RPMI8226 (cell line): Measurements from ENCODE around the gene COL13A1.
A peak's percentile ranks its signal among the peaks of the same experiment; 100 is the strongest.

ENCODE experiments used
- DNase-seq: peaks from one replicate; pipeline ENCODE4 v3.0.0-alpha.2; 2015

Gene COL13A1

DNA sequence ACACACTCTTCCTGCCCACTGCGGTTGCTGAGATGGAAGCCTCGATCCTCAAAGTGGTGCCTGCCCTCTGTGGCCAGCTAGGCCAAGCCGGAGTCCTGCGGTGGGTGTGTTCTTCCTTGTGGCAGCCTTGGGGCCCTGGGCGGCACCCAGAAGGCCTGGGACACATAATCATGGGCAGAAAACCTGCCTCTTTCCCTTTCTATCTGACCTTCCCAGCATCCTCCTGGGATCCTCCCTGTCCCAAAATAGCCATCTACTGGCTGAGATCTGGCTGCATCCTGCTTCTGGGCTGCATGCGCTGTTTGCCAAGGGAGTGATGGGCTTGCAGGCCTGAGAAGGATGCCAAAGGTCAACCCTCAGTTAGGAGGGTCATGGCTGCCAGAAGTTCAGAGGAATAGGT, 23.9 kb downstream of the COL13A1 start:
- no peak for DNase-seq

GRCh38 chr10:69826094-69826493, 24.4 kb downstream of the COL13A1 start:
- no peak for DNase-seq

GRCh38 chr10:69826789-69827554, 25.3 kb downstream of the COL13A1 start:
- DNase-seq, result no peak

GRCh38 chr10:69828144-69828870, 26.6 kb downstream of the COL13A1 start:
- peak; percentile 65 for DNase-seq

- DNase-seq, result no peak
Observed at GRCh38 chr10:69829775-69830174, 28.1 kb downstream of the COL13A1 start.

DNA sequence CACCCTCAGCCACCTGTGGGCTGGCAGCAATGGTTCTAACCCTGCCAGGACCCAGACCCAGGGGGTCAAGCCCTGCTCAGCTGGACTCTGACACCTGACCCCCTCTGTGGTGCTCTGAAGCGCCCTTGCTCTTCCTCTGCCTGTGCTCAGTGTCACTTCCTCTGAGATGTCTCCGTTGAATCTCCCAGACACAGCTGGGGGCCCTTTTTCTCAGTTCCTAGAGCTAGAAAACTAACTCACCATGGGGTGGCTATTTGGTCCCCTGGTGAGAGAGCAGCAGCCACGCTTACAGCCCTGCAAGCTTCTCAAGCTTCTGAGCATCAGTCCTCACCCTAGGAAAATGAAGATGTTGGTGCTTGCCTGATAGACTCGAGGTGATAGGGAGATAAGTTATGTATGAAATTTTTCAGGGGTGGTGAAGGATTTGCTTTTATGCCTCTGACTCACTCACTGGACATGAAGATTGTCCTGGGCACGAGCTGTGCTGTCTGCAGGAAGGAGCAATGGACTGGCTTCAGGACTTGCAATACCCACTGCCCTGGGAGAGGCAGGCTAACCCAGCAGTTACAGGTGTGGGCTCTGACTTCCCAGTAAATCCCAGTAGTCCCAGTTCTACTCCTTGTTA, 29.6 kb downstream of the COL13A1 start:
- DNase-seq, result peak; percentile 43

DNA sequence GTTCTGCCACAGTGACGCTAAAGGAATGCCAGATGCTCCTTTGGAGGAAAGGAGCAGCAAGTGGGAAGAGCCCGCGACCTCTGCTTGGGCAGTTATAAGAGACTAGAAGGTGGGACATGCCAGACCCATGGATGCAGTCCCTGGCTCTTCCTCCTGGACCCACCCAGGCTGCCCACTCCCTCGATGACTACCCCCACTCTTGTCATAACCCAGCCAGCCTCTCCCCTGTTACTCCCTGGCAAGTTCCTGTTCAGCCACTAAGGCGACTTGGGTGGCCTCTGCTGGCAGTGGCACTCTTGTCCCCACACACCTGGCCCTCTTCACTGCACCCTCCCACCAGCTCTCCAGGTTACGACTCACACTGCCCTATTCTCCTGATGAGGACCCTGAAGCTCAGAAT, 33.5 kb downstream of the COL13A1 start:
- peak; percentile 42 for DNase-seq

GRCh38 chr10:69835875-69836730, 34.4 kb downstream of the COL13A1 start:
- peak; percentile 84 for DNase-seq

- DNase-seq, result no peak
Observed at GRCh38 chr10:69836731-69837030, 35.0 kb downstream of the COL13A1 start.

- DNase-seq, result no peak
Observed at GRCh38 chr10:69837261-69837660, 35.6 kb downstream of the COL13A1 start.

GRCh38 chr10:69838418-69838817, 36.7 kb downstream of the COL13A1 start:
- DNase-seq, result no peak

GRCh38 chr10:69838853-69839252, 37.1 kb downstream of the COL13A1 start:
- no peak for DNase-seq

DNA sequence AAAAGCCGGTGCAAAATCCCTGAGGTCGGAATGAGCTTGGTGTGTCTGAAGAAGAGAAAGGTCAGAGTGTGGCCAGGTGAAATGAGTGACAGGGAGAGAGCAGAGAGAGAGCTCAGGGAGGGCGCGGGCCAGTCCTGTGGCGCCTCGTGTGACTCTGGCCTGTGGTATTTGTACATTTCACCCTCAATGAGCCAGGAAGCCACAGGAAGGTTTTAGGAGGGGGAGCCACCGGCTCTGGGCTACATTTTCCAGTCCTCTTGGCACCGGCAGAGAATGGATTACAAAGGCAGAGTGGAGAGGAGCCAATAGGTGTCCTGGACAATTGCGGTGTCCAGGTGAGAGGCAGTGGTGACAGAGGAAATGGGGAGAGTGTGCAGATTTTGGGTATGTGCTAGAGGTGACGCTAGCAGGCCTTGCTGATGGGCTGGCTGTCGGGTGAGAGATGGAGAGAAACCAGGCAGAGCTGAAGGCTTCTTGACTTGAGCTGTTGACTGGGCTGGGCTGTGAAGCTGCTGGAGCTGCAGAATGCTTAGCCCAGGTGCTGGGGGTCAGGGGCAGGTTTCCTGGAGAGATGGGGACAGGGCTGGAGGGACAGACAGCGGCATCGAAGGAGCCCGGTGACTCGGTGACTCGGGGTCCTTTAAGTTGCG, 38.1 kb downstream of the COL13A1 start:
- DNase-seq, result peak; percentile 61

GRCh38 chr10:69840773-69841172, 39.1 kb downstream of the COL13A1 start:
- DNase-seq, result no peak

GRCh38 chr10:69842020-69842419, 40.3 kb downstream of the COL13A1 start:
- no peak for DNase-seq

DNA sequence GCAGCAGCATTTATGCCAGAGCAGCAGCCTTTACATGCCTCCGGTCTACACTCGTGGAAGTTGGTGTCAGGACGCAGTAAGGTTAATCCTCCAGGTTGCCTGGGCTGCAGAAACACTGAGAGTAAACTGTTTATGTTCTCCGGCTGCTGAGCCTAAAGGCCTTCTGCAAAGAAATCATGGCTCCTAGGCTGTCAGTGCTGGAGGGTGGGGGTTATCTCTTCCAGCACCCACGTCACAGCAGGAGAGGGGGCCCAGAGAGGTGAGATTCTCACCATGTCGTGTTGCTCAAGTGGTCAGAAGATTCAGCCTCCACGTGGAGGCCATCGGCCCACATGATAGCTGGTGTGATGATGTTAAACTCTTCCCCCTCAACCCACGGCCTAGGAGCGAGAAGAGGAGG, 41.2 kb downstream of the COL13A1 start:
- DNase-seq, result no peak

GRCh38 chr10:69843923-69844322, 42.2 kb downstream of the COL13A1 start:
- no peak for DNase-seq

GRCh38 chr10:69844698-69845097, 43.0 kb downstream of the COL13A1 start:
- no peak for DNase-seq

- DNase-seq, result peak; percentile 31
Observed at GRCh38 chr10:69845574-69846292, 44.0 kb downstream of the COL13A1 start.

GRCh38 chr10:69846293-69846921, 44.7 kb downstream of the COL13A1 start:
- DNase-seq, result peak; percentile 56

DNA sequence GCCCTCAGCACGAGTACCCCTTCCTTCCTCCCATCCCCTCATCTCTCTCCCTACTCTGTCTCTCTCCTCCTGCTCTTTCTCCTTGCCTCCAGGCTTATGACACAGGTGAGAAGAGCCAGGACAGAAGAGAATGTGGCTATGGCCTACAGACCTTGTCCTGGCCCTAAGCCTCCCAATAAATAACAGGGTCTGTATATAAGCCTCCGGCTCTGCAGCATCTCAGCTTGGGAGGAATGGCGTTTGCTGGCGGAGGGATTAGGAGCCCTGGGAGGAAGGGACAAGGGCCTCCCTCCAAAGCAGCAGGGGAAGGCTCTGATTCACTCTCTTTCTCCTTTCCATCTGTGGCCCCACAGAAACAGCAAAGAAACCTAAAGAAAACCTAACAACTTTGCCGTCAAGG, 45.8 kb downstream of the COL13A1 start:
- DNase-seq, result no peak
